Measurements from ENCODE around the gene ZSCAN4. TPM values are rescaled to one million over a fixed set of nuclear protein-coding genes. Genes with fewer than 3 reads are reported as not detected.

ZSCAN4 gene
- total and polyA plus RNA-seq, 9 of the 15 experiments (the other 6 are each of a cell fraction or from before 2014, with no cell fraction given): not detected

GRCh38 chr19:57632987-57633831 is 35.5 kb upstream of the ZSCAN4 start, which contains the start of gene ZNF211:
ZNF211 (plus strand) TSS chr19:57633168; CDS start chr19:57633347, 179 bp downstream.
- ChIA-PET POLR2A (interaction anchor here (0.6 to 1.0 kb wide), 5 partner anchors 11 to 1543 kb away, joined by 3 read pairs; partner anchors contain the start of gene ZNF552), CTCF (ENCODE audit: low intra/inter-chr PET ratio) (no interaction called here)
- peak within 1 kb of the TSS; percentile 90 for H3K4me2 ChIP-seq (ENCODE audit: insufficient read depth, low read length)
- H3K79me2 ChIP-seq (ENCODE audit: control insufficient read depth, insufficient read depth, low read length): no peaks in the 10 kb centered on the region
- H3K27me3 ChIP-seq (ENCODE audit: control insufficient read depth in 2 of 2, insufficient read depth in 2 of 2, low read length in 2 of 2): no peaks in the 10 kb centered on the region
- H3K36me3 ChIP-seq (ENCODE audit: control insufficient read depth, insufficient read depth, low read length): peaks cover 6% of the 10 kb centered on the region; the same call in 2 of the 3 replicates
- H3K9me3 ChIP-seq (replicated peaks; ENCODE audit: control insufficient read depth, insufficient read depth, low read depth, low read length): peaks cover 12% of the 10 kb centered on the region
- BruUV-seq (replicated peaks): no TSS peak
- peak within 1 kb of the TSS; percentile 95 for H2AFZ ChIP-seq (ENCODE audit: low read depth, low read length)
- H3K27ac ChIP-seq (ENCODE audit: extremely low read depth, low read depth, low read length): 0 out of 3 replicates have a peak within 1 kb of the TSS, but pooled peaks have one; percentile 32
- peaks cover 6 to 11% of the 10 kb centered on the region in 2 experiments; a peak in 4 of 5 replicates for H3K4me1 ChIP-seq (replicated peaks in 1 of 2; ENCODE audit: control insufficient read depth in 2 of 2, insufficient read depth in 2 of 2, low read length in 2 of 2)
- ATAC-seq (peak; percentile 100), DNase-seq (ENCODE audit: extremely low read depth in 1 of 4, low spot score in 3 of 4) (peak; percentile 93 to 96 (median 94)), FAIRE-seq (peak; percentile 95)
- peak within 1 kb of the TSS; percentile 56 to 90 for H3K9ac ChIP-seq (ENCODE audit: insufficient read depth in 1 of 2, low read depth in 2 of 2, low read length in 2 of 2)
- peak within 1 kb of the TSS; percentile 63 for H3K4me3 ChIP-seq
- H4K20me1 ChIP-seq (replicated peaks; ENCODE audit: control insufficient read depth, insufficient read depth, low read length): no peaks in the 10 kb centered on the region
- in situ Hi-C loops (cut with MboI) (no loop called here), intact Hi-C loops (cut with micrococcal nuclease) (no loop called here)
- no peaks in the 10 kb centered on the region for H3K9me1 ChIP-seq (ENCODE audit: control insufficient read depth, insufficient read depth, low read length)
- 2% methylated on average over 50 of the region's 59 CpGs for WGBS (ENCODE audit: insufficient coverage, low coverage, missing lambda C conversion rate)
- TF ChIP-seq PBX2 (CRISPR knock-in tag; IDR thresholded peaks at IDR 0.05; ENCODE audit: low read depth) (peak; percentile 79), PBX2 (tag; conservative IDR thresholded peaks at IDR 0.05; ENCODE audit: low read depth) (peak; percentile 98), NR2C1 (IDR thresholded peaks at IDR 0.05) (no peak), NR2C1 (tag; IDR thresholded peaks at IDR 0.05) (peak; percentile 80), CTBP1 (IDR thresholded peaks at IDR 0.05; ENCODE audit: borderline replicate concordance) (peak; percentile 34; the same call in 1 of the 2 replicates), ZNF740 (CRISPR knock-in tag; IDR thresholded peaks at IDR 0.05) (peak; percentile 92), ZNF740 (tag; IDR thresholded peaks at IDR 0.05) (peak in 1 of 2 experiments; percentile 82; a peak in 1 of 4 replicates), L3MBTL2 (IDR thresholded peaks at IDR 0.05) (peak; percentile 58), MECOM (CRISPR knock-in tag; IDR thresholded peaks at IDR 0.05) (no peak)
